ENCODE data around the gene HYAL1.

Gene HYAL1

GRCh38 chr3:50259432-50260026 lies 43.8 kb downstream of the HYAL1 start:
- TF ChIP-seq, protein P1, sequence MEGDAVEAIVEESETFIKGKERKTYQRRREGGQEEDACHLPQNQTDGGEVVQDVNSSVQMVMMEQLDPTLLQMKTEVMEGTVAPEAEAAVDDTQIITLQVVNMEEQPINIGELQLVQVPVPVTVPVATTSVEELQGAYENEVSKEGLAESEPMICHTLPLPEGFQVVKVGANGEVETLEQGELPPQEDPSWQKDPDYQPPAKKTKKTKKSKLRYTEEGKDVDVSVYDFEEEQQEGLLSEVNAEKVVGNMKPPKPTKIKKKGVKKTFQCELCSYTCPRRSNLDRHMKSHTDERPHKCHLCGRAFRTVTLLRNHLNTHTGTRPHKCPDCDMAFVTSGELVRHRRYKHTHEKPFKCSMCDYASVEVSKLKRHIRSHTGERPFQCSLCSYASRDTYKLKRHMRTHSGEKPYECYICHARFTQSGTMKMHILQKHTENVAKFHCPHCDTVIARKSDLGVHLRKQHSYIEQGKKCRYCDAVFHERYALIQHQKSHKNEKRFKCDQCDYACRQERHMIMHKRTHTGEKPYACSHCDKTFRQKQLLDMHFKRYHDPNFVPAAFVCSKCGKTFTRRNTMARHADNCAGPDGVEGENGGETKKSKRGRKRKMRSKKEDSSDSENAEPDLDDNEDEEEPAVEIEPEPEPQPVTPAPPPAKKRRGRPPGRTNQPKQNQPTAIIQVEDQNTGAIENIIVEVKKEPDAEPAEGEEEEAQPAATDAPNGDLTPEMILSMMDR (conservative IDR thresholded peaks at IDR 0.05; ENCODE audit: control insufficient read depth, insufficient read depth, low read depth, low read length) = no peak
- H3K4me3 ChIP-seq (ENCODE audit: control insufficient read depth, low read depth, low read length) = no peak overlapping the region
- DNase-seq (ENCODE audit: low read depth) = no peak

- DNase-seq (ENCODE audit: low read depth) = no peak
- no peak overlapping the region for H3K4me3 ChIP-seq (ENCODE audit: control insufficient read depth, low read depth, low read length)
- TF ChIP-seq, protein P1 (conservative IDR thresholded peaks at IDR 0.05; ENCODE audit: control insufficient read depth, insufficient read depth, low read depth, low read length) = no peak
Observed at GRCh38 chr3:50258979-50259378, 44.4 kb downstream of the HYAL1 start.

GRCh38 chr3:50258029-50258680 lies 45.2 kb downstream of the HYAL1 start:
- H3K4me3 ChIP-seq (ENCODE audit: control insufficient read depth, low read depth, low read length) = no peak overlapping the region
- TF ChIP-seq, protein P1 (conservative IDR thresholded peaks at IDR 0.05; ENCODE audit: control insufficient read depth, insufficient read depth, low read depth, low read length) = no peak
- no peak for DNase-seq (ENCODE audit: low read depth)

GRCh38 chr3:50256978-50257890 lies 46.1 kb downstream of the HYAL1 start:
- DNase-seq (ENCODE audit: low read depth) = no peak
- H3K4me3 ChIP-seq (ENCODE audit: control insufficient read depth, low read depth, low read length) = no peak overlapping the region
- TF ChIP-seq, protein P1 (conservative IDR thresholded peaks at IDR 0.05; ENCODE audit: control insufficient read depth, insufficient read depth, low read depth, low read length) = peak; percentile 60

GRCh38 chr3:50255251-50255615 lies 48.1 kb downstream of the HYAL1 start:
- no peak overlapping the region for H3K4me3 ChIP-seq (ENCODE audit: control insufficient read depth, low read depth, low read length)
- TF ChIP-seq, protein P1 (conservative IDR thresholded peaks at IDR 0.05; ENCODE audit: control insufficient read depth, insufficient read depth, low read depth, low read length) = no peak
- no peak for DNase-seq (ENCODE audit: low read depth)

DNA sequence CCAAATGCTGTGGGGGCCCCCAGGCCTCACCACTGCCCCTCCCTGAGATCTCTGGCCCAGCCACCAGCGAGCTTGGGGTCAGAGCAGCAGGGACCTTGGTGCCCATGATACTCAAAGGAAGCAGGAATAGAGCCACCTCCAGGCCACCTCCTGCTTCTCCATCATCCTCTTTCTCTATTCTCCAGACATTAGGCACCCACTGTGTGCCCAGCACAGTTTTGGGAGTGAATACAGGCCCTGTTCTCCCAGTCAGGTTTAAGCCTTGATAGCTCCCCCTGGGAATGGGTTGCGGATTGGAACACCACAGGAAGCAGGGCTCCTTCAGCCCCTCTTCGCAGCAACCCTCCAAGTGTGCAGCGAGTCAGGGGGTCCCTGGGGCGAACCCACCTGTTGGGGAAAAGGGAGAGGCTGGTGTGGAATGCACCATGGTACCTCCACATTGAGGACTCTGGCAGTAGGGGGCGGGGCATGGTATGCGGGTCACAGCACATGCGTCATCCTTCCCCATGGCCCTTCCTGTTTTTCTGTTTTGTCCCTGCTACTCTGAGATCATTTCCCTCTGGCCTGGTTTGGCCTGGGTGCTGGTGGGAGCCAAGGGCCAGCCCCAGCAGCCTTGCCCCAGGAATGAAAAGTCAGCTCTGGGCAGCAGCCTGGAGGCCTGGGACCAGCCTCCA lies 48.7 kb downstream of the HYAL1 start:
- no peak overlapping the region for H3K4me3 ChIP-seq (ENCODE audit: control insufficient read depth, low read depth, low read length)
- peak; percentile 79 for DNase-seq (ENCODE audit: low read depth)
- TF ChIP-seq, protein P1 (conservative IDR thresholded peaks at IDR 0.05; ENCODE audit: control insufficient read depth, insufficient read depth, low read depth, low read length) = no peak

All from fibroblast of mammary gland (primary cell).